Stimulated activated naive B cell treated with anti-CD40 and anti-IgM and Interleukin-4, amounts not matched to agents 10 μg/mL and 1 μg/mL and 100 μg/mL, for 72 hours (primary cell): Measurements from ENCODE around the gene G3BP2.
"Not testable (repeated sequence)": the region's sequence is repeated elsewhere in the genome, so short reads cannot be mapped to it uniquely, and the experiment has no call there.

Experiments used
- ATAC-seq, 2 donors: fragments of 150-1000 bp; cut with Tn5 transposase; replicated peaks; 2 replicates each; pipeline ENCODE4 v1.10.0; 2021; ENCODE audit warnings: moderate library complexity in 1 of 2
- DNase-seq: peaks from one replicate; pipeline ENCODE4 v3.0.0; 2021
- H3K27ac Mint-ChIP-seq: one replicate; pipeline ENCODE4 v1.8.0; 2022; ENCODE audit warnings: mild to moderate bottlenecking, mixed read lengths
- H3K27me3 Mint-ChIP-seq, 2 donors: one replicate each; pipeline ENCODE4 v1.8.0; 2022; ENCODE audit warnings: mixed read lengths in 2 of 2
- H3K36me3 Mint-ChIP-seq, 2 donors: one replicate each; pipeline ENCODE4 v1.8.0; 2022; ENCODE audit warnings: mixed read lengths in 2 of 2, mild to moderate bottlenecking in 1 of 2
- H3K4me1 Mint-ChIP-seq, 2 donors: one replicate each; pipeline ENCODE4 v1.8.0; 2022; ENCODE audit warnings: mixed read lengths in 2 of 2, mild to moderate bottlenecking in 1 of 2
- H3K4me3 Mint-ChIP-seq, 2 donors: one replicate each; pipeline ENCODE4 v1.8.0; 2022; ENCODE audit warnings: mild to moderate bottlenecking in 2 of 2, mixed read lengths in 2 of 2, moderate library complexity in 1 of 2
- H3K9me3 Mint-ChIP-seq, 2 donors: one replicate each; pipeline ENCODE4 v1.8.0; 2022; ENCODE audit warnings: mixed read lengths in 2 of 2, mild to moderate bottlenecking in 1 of 2

Gene G3BP2

GRCh38 chr4:75698162-75698962 is 25.2 kb upstream of the G3BP2 start:
- DNase-seq (peak; percentile 55), ATAC-seq (peak; percentile 95 to 96)
- H3K27ac Mint-ChIP-seq: peak overlapping the region; percentile 94
- no peaks in the 10 kb centered on the region for H3K27me3 Mint-ChIP-seq
- H3K9me3 Mint-ChIP-seq: no peaks in the 10 kb centered on the region
- H3K36me3 Mint-ChIP-seq: peaks cover 5 to 7% of the 10 kb centered on the region in 2 donors
- H3K4me3 Mint-ChIP-seq: peak overlapping the region; percentile 8 to 67
- peaks cover 17 to 42% of the 10 kb centered on the region in 2 donors for H3K4me1 Mint-ChIP-seq

- H3K4me3 Mint-ChIP-seq: no peak overlapping the region
- DNase-seq (no peak), ATAC-seq (no peak)
- peak overlapping the region; percentile 68 for H3K27ac Mint-ChIP-seq
- H3K9me3 Mint-ChIP-seq: no peaks in the 10 kb centered on the region
- peaks cover 7 to 8% of the 10 kb centered on the region in 2 donors for H3K36me3 Mint-ChIP-seq
- H3K4me1 Mint-ChIP-seq: peaks cover 17 to 42% of the 10 kb centered on the region in 2 donors
- no peaks in the 10 kb centered on the region for H3K27me3 Mint-ChIP-seq
Observed at GRCh38 chr4:75696581-75696980, 23.4 kb upstream of the G3BP2 start.

DNA sequence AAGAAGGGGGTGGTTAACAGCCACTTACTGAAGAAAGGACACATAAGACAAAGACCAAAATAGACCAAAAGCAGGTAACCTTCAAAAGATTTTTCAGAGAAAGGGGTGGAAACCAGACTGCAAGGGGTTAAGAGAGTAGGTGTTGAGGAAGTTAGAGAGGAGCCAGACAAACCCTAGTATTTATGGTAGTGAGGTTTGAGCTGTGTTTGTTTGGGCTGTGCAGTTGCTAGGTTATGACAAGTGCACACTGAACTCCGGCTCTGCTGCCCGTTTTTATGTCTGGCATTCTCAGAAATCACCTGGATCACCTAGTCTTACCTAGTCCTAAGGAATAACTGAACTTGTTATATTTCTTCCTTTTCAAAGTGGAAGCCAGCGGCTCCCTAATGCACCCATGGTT is 22.9 kb upstream of the G3BP2 start:
- ATAC-seq: peak; percentile 75
- Mint-ChIP-seq H3K4me1 (peaks cover 17 to 42% of the 10 kb centered on the region in 2 donors), H3K27ac (peak overlapping the region; percentile 68), H3K27me3 (no peaks in the 10 kb centered on the region), H3K9me3 (no peaks in the 10 kb centered on the region), H3K36me3 (peaks cover 7 to 10% of the 10 kb centered on the region in 2 donors), H3K4me3 (no peak overlapping the region)
- DNase-seq: peak; percentile 19

- H3K27me3 Mint-ChIP-seq, ATAC-seq, DNase-seq, H3K4me3 Mint-ChIP-seq, H3K27ac Mint-ChIP-seq, H3K9me3 Mint-ChIP-seq: not testable (repeated sequence)
- Mint-ChIP-seq H3K36me3 (peaks cover 15 to 23% of the 10 kb centered on the region in 2 donors), H3K4me1 (peaks cover 4 to 20% of the 10 kb centered on the region in 2 donors)
Observed at GRCh38 chr4:75692066-75692465, 18.9 kb upstream of the G3BP2 start.

DNA sequence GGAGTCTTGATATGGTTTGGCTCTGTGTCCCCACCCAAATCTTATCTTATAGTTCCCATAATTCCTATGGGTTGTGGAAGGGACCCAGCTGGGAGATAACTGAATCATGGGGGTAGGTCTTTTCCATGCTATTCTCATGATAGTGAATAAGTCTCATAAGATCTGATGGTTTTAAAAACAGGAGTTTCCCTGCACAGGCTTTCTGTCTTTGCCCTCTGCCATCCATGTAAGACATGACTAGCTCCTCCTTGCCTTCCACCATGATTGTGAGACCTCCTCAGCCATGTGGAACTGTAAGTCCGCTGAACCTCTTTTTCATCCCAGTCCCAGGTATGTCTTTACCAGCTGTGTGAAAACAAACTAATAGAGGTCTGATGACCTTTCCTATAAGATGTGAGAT is 13.9 kb upstream of the G3BP2 start:
- H3K4me3 Mint-ChIP-seq: not testable (repeated sequence)

DNA sequence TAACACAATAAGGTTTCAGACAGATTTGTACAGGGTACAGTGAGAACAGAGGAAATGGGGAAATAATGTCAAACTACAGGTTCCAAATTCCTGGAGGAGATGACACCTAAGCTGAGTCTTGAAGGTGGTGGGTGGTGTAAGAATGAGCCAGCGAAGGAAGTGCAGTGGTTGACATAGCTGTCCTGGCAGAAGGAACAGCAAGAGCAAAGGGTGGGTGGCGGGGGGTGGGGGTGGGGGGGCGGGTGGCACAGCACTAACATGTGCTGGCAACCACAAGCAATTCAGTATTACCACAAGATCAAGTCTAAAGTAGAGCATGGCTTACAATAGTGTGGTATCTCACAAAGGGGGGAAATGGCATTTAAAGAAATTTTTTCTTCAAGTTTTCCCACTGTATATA is 13.1 kb upstream of the G3BP2 start:
- H3K9me3 Mint-ChIP-seq: peaks cover 0 to 3% of the 10 kb centered on the region in 2 donors
- H3K4me1 Mint-ChIP-seq: peaks cover 5 to 13% of the 10 kb centered on the region in 2 donors
- H3K27ac Mint-ChIP-seq: no peak overlapping the region
- H3K36me3 Mint-ChIP-seq: peaks cover 7 to 17% of the 10 kb centered on the region in 2 donors
- H3K4me3 Mint-ChIP-seq: no peak overlapping the region
- no peaks in the 10 kb centered on the region for H3K27me3 Mint-ChIP-seq
- no peak for ATAC-seq
- no peak for DNase-seq

More for the DNA sequence above, 13.9 kb upstream of the G3BP2 start:
- ATAC-seq, H3K27ac Mint-ChIP-seq, DNase-seq, H3K9me3 Mint-ChIP-seq, H3K27me3 Mint-ChIP-seq: not testable (repeated sequence)
- peaks cover 5 to 11% of the 10 kb centered on the region in 2 donors for H3K4me1 Mint-ChIP-seq
- peaks cover 7 to 22% of the 10 kb centered on the region in 2 donors for H3K36me3 Mint-ChIP-seq

GRCh38 chr4:75685546-75686189 is 12.5 kb upstream of the G3BP2 start:
- no peak overlapping the region for H3K4me3 Mint-ChIP-seq
- no peak overlapping the region for H3K27ac Mint-ChIP-seq
- H3K9me3 Mint-ChIP-seq: peaks cover 0 to 3% of the 10 kb centered on the region in 2 donors
- DNase-seq: no peak
- ATAC-seq: no peak
- H3K27me3 Mint-ChIP-seq: no peaks in the 10 kb centered on the region
- peaks cover 7 to 17% of the 10 kb centered on the region in 2 donors for H3K36me3 Mint-ChIP-seq
- peaks cover 5 to 13% of the 10 kb centered on the region in 2 donors for H3K4me1 Mint-ChIP-seq

DNA sequence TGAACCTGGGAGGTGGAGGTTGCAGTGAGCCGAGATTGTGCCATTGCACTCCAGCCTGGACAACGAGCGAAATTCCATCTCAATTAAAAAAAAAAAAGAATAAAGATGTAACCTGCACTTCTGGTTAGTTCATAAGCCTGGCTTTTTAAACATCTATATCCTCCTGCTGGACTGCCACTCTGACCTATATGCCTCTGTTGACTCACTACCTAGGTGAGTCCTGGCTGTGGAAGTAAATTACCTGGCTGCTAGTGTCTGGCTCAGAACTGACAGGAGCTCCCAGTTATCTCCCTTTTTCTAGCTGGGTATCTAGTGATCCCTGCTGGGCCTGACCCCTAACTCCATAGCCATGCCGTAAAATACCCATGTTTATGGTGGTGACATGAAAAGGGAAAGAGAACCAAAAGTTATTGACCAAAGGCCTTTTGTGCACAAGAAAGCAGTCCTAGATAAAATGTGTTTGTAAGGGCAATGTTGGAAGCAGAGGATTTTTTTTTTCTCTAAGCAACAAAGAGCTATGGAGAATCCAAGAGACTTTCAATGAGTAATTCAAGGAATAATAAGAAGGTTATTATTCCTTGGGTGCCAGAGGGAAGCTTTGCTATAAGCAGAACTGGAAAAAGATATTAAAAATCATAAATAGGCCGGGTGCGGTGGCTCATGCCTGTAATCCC is 10.4 kb upstream of the G3BP2 start:
- Mint-ChIP-seq H3K9me3 (peaks cover 0 to 3% of the 10 kb centered on the region in 2 donors), H3K27me3 (no peaks in the 10 kb centered on the region), H3K4me3 (no peak overlapping the region), H3K4me1 (peaks cover 5 to 13% of the 10 kb centered on the region in 2 donors), H3K36me3 (peaks cover 6 to 13% of the 10 kb centered on the region in 2 donors), H3K27ac (no peak overlapping the region)
- no peak for ATAC-seq
- DNase-seq: no peak

- no peak for DNase-seq
- Mint-ChIP-seq H3K36me3 (no peaks in the 10 kb centered on the region), H3K27ac (no peak overlapping the region), H3K9me3 (no peaks in the 10 kb centered on the region), H3K4me3 (no peak overlapping the region), H3K27me3 (no peaks in the 10 kb centered on the region), H3K4me1 (peaks cover 5 to 13% of the 10 kb centered on the region in 2 donors)
- ATAC-seq: no peak
Observed at GRCh38 chr4:75679876-75680575, 6.8 kb upstream of the G3BP2 start.

- H3K9me3 Mint-ChIP-seq: no peaks in the 10 kb centered on the region
- H3K27me3 Mint-ChIP-seq: no peaks in the 10 kb centered on the region
- no peaks in the 10 kb centered on the region for H3K36me3 Mint-ChIP-seq
- DNase-seq (no peak), ATAC-seq (no peak)
- no peak overlapping the region for H3K27ac Mint-ChIP-seq
- H3K4me1 Mint-ChIP-seq: peaks cover 7 to 15% of the 10 kb centered on the region in 2 donors
- H3K4me3 Mint-ChIP-seq: no peak overlapping the region
Observed at GRCh38 chr4:75678965-75679364, 5.8 kb upstream of the G3BP2 start.

GRCh38 chr4:75678473-75678872 is 5.3 kb upstream of the G3BP2 start:
- H3K36me3 Mint-ChIP-seq: peaks cover 0 to under 1% of the 10 kb centered on the region in 2 donors
- H3K27me3 Mint-ChIP-seq: no peaks in the 10 kb centered on the region
- no peak overlapping the region for H3K27ac Mint-ChIP-seq
- H3K4me1 Mint-ChIP-seq: peaks cover 10 to 20% of the 10 kb centered on the region in 2 donors
- no peak for ATAC-seq
- no peaks in the 10 kb centered on the region for H3K9me3 Mint-ChIP-seq
- no peak for DNase-seq
- no peak overlapping the region for H3K4me3 Mint-ChIP-seq

GRCh38 chr4:75675004-75675531 is 1.9 kb upstream of the G3BP2 start:
- peaks cover 17 to 28% of the 10 kb centered on the region in 2 donors for H3K4me1 Mint-ChIP-seq
- no peaks in the 10 kb centered on the region for H3K27me3 Mint-ChIP-seq
- H3K27ac Mint-ChIP-seq: peak overlapping the region; percentile 65
- H3K9me3 Mint-ChIP-seq: no peaks in the 10 kb centered on the region
- DNase-seq (no peak), ATAC-seq (no peak)
- H3K36me3 Mint-ChIP-seq: peaks cover 7 to 9% of the 10 kb centered on the region in 2 donors
- no peak overlapping the region for H3K4me3 Mint-ChIP-seq

GRCh38 chr4:75673959-75674328 is 733 bp upstream of the G3BP2 start:
- no peak for DNase-seq
- no peaks in the 10 kb centered on the region for H3K9me3 Mint-ChIP-seq
- H3K36me3 Mint-ChIP-seq: peaks cover 9 to 14% of the 10 kb centered on the region in 2 donors
- no peaks in the 10 kb centered on the region for H3K27me3 Mint-ChIP-seq
- H3K4me1 Mint-ChIP-seq: peaks cover 21 to 38% of the 10 kb centered on the region in 2 donors
- H3K27ac Mint-ChIP-seq: peak overlapping the region; percentile 99
- ATAC-seq: no peak
- peak overlapping the region; percentile 97 to 98 for H3K4me3 Mint-ChIP-seq
